IPS-20b (cell line): ENCODE measurements around the gene AQP12B.
"Not testable (repeated sequence)": the region's sequence is repeated elsewhere in the genome, so short reads cannot be mapped to it uniquely, and the experiment has no call there.

ENCODE experiments used
- H3K27ac ChIP-seq: one replicate; pipeline ENCODE4 v1.5.1; 2013; ENCODE audit warnings: low read length
- H3K27me3 ChIP-seq: 2 replicates; pipeline ENCODE4 v1.6.1; 2013; ENCODE audit warnings: mild to moderate bottlenecking, low read length, inconsistent platforms; ENCODE audit not compliant: insufficient read depth
- H3K36me3 ChIP-seq: 2 replicates; pipeline ENCODE4 v1.6.1; 2013; ENCODE audit warnings: low read depth, mild to moderate bottlenecking, inconsistent platforms, low read length, moderate library complexity; ENCODE audit not compliant: insufficient read depth
- H3K4me1 ChIP-seq: 2 replicates; pipeline ENCODE4 v1.6.1; 2013; ENCODE audit warnings: mild to moderate bottlenecking, control low read depth, inconsistent platforms, low read length, moderate library complexity; ENCODE audit not compliant: insufficient read depth
- H3K4me3 ChIP-seq: 2 replicates; pipeline ENCODE4 v1.5.1; 2013; ENCODE audit warnings: mild to moderate bottlenecking, low read length, inconsistent platforms
- H3K9ac ChIP-seq: 2 replicates; pipeline ENCODE4 v1.6.1; 2013; ENCODE audit warnings: low read depth, mild to moderate bottlenecking, inconsistent platforms, low read length, moderate library complexity
- H3K9me3 ChIP-seq: 2 replicates; pipeline ENCODE4 v1.6.1; 2013; ENCODE audit warnings: mild to moderate bottlenecking, low read depth, low read length, inconsistent platforms; ENCODE audit not compliant: insufficient read depth

AQP12B gene

GRCh38 chr2:240705204-240705791 is 22.6 kb upstream of the AQP12B start:
- H3K36me3 ChIP-seq: no peaks in the 10 kb centered on the region
- no peaks in the 10 kb centered on the region for H3K9me3 ChIP-seq
- no peak overlapping the region for H3K9ac ChIP-seq
- H3K27ac ChIP-seq: no peak overlapping the region
- H3K4me1 ChIP-seq: no peaks in the 10 kb centered on the region
- no peaks in the 10 kb centered on the region for H3K27me3 ChIP-seq
- no peak overlapping the region for H3K4me3 ChIP-seq

GRCh38 chr2:240704651-240705050 is 22.0 kb upstream of the AQP12B start:
- no peak overlapping the region for H3K27ac ChIP-seq
- H3K27me3 ChIP-seq: no peaks in the 10 kb centered on the region
- no peak overlapping the region for H3K9ac ChIP-seq
- no peaks in the 10 kb centered on the region for H3K36me3 ChIP-seq
- H3K4me3 ChIP-seq: no peak overlapping the region
- H3K9me3 ChIP-seq: no peaks in the 10 kb centered on the region
- no peaks in the 10 kb centered on the region for H3K4me1 ChIP-seq

GRCh38 chr2:240703417-240704341 is 21.0 kb upstream of the AQP12B start:
- Histone ChIP-seq H3K4me1 (no peaks in the 10 kb centered on the region), H3K36me3 (no peaks in the 10 kb centered on the region), H3K27me3 (no peaks in the 10 kb centered on the region), H3K27ac (no peak overlapping the region), H3K4me3 (no peak overlapping the region), H3K9ac (no peak overlapping the region), H3K9me3 (no peaks in the 10 kb centered on the region)

GRCh38 chr2:240702640-240703011 is 19.9 kb upstream of the AQP12B start:
- Histone ChIP-seq H3K9ac (no peak overlapping the region), H3K27me3 (no peaks in the 10 kb centered on the region), H3K36me3 (no peaks in the 10 kb centered on the region), H3K9me3 (no peaks in the 10 kb centered on the region), H3K4me1 (no peaks in the 10 kb centered on the region), H3K4me3 (no peak overlapping the region), H3K27ac (no peak overlapping the region)

- Histone ChIP-seq H3K9me3 (no peaks in the 10 kb centered on the region), H3K27me3 (no peaks in the 10 kb centered on the region), H3K9ac (no peak overlapping the region), H3K36me3 (no peaks in the 10 kb centered on the region), H3K4me3 (no peak overlapping the region), H3K27ac (no peak overlapping the region), H3K4me1 (no peaks in the 10 kb centered on the region)
Observed at GRCh38 chr2:240701736-240702639, 19.3 kb upstream of the AQP12B start.

GRCh38 chr2:240701091-240701735 is 18.5 kb upstream of the AQP12B start:
- Histone ChIP-seq H3K4me3 (no peak overlapping the region), H3K27me3 (no peaks in the 10 kb centered on the region), H3K9me3 (no peaks in the 10 kb centered on the region)

GRCh38 chr2:240700616-240701015 is 17.9 kb upstream of the AQP12B start:
- H3K36me3 ChIP-seq, H3K9me3 ChIP-seq, H3K27me3 ChIP-seq, H3K9ac ChIP-seq, H3K4me3 ChIP-seq, H3K4me1 ChIP-seq, H3K27ac ChIP-seq: not testable (repeated sequence)

More at GRCh38 chr2:240701091-240701735, 18.5 kb upstream of the AQP12B start:
- H3K36me3 ChIP-seq: no peaks in the 10 kb centered on the region
- no peak overlapping the region for H3K27ac ChIP-seq
- no peak overlapping the region for H3K9ac ChIP-seq
- no peaks in the 10 kb centered on the region for H3K4me1 ChIP-seq

- H3K4me1 ChIP-seq, H3K9ac ChIP-seq, H3K36me3 ChIP-seq, H3K4me3 ChIP-seq, H3K27ac ChIP-seq, H3K9me3 ChIP-seq, H3K27me3 ChIP-seq: not testable (repeated sequence)
Observed at GRCh38 chr2:240699835-240700234, 17.1 kb upstream of the AQP12B start.

GRCh38 chr2:240698852-240699561 is 16.3 kb upstream of the AQP12B start:
- H3K36me3 ChIP-seq, H3K9ac ChIP-seq, H3K9me3 ChIP-seq, H3K27me3 ChIP-seq, H3K27ac ChIP-seq, H3K4me1 ChIP-seq, H3K4me3 ChIP-seq: not testable (repeated sequence)

GRCh38 chr2:240696469-240696868 is 13.8 kb upstream of the AQP12B start:
- not testable (repeated sequence) for H3K9me3 ChIP-seq, H3K36me3 ChIP-seq, H3K4me3 ChIP-seq

GRCh38 chr2:240695593-240695992 is 12.9 kb upstream of the AQP12B start:
- H3K9me3 ChIP-seq, H3K36me3 ChIP-seq, H3K9ac ChIP-seq, H3K4me1 ChIP-seq, H3K4me3 ChIP-seq, H3K27ac ChIP-seq, H3K27me3 ChIP-seq: not testable (repeated sequence)

More at GRCh38 chr2:240696469-240696868, 13.8 kb upstream of the AQP12B start:
- not testable (repeated sequence) for H3K27me3 ChIP-seq, H3K9ac ChIP-seq, H3K27ac ChIP-seq, H3K4me1 ChIP-seq
